HCT116 (cell line): ENCODE results near the gene CORO2A. TPM values are rescaled to one million over a fixed set of nuclear protein-coding genes. Genes with fewer than 3 reads are reported as not detected.

ENCODE experiments used
- ATAC-seq: fragments of 200-7000 bp; cut with Tn5 transposase; 2 replicates; pipeline ENCODE4 v1.9.1; 2020; ENCODE audit warnings: mild to moderate bottlenecking, moderate library complexity
- BruUV-seq: library from RNA; stranded (reverse); fragments of 400-500 nt; replicated peaks from 2 replicates; lab custom pipeline; 2021; lab: Mats Ljungman, UMichigan
- CTCF ChIA-PET: fragments of 300-600 bp; sonication (Branson Sonifier 250); formaldehyde crosslinking; loops from one replicate; lab custom pipeline; 2021; ENCODE audit warnings: antibody characterized with exemption; lab: Charles Lee
- POLR2A ChIA-PET: fragments of 300-600, 350-600 bp; sonication (Branson Sonifier 250); formaldehyde crosslinking; loops from one replicate; lab custom pipeline; 2021; ENCODE audit warnings: antibody characterized with exemption; lab: Charles Lee
- RAD21 ChIA-PET, 2 experiments: fragments of 300-600 bp; sonication (Branson Sonifier 250); formaldehyde crosslinking; loops; one replicate each; lab custom pipeline; 2023; ENCODE audit warnings: low total read pairs in 2 of 2; ENCODE audit not compliant: uncharacterized antibody in 2 of 2, unreplicated experiment in 2 of 2, low non-redundant PET in 1 of 2; lab: Charles Lee
- DNase-seq: peaks from one replicate; pipeline ENCODE4 v3.0.0-alpha.2; 2010; ENCODE audit warnings: low read depth, low spot score
- H2AFZ ChIP-seq: fragments of 200-600 bp; shearing (Covaris generic), sonication (generic); 2 replicates; pipeline ENCODE4 v1.6.1; 2017; ENCODE audit warnings: low read depth, mixed run types, mixed read lengths, antibody characterized with exemption, low read length; ENCODE audit not compliant: poor library complexity, severe bottlenecking
- H3K27ac ChIP-seq: 2 replicates; pipeline ENCODE4 v1.5.1; 2012; ENCODE audit warnings: low read depth, low read length
- H3K27me3 ChIP-seq: fragments of 200-600 bp; sonication (generic); 2 replicates; pipeline ENCODE4 v1.6.1; 2016; ENCODE audit warnings: mixed run types, low read length, mixed read lengths; ENCODE audit not compliant: insufficient read depth
- H3K36me3 ChIP-seq, 2 experiments: fragments of 200-500 bp in 1 of 2; fragments of 200-600 bp in 1 of 2; sonication (Bioruptor generic) in 1 of 2; sonication (generic) in 1 of 2; 2 replicates each; pipeline versions ENCODE4 v1.5.1 to v1.6.1; 2014 to 2016; ENCODE audit warnings: low read length in 2 of 2, inconsistent platforms in 1 of 2, mixed read lengths in 1 of 2, mixed run types in 1 of 2; ENCODE audit not compliant: insufficient read depth in 2 of 2, control insufficient read depth in 1 of 2
- H3K4me1 ChIP-seq, 2 experiments: fragments of 200-600 bp in 1 of 2; sonication (generic) in 1 of 2; 2 replicates each; pipeline versions ENCODE4 v1.5.1 to v1.6.1; 2012 to 2017; ENCODE audit warnings: low read length in 2 of 2, inconsistent platforms in 1 of 2, mild to moderate bottlenecking in 1 of 2, mixed read lengths in 1 of 2, mixed run types in 1 of 2, moderate library complexity in 1 of 2; ENCODE audit not compliant: insufficient read depth in 2 of 2, control insufficient read depth in 1 of 2
- H3K4me2 ChIP-seq: fragments of 200-600 bp; sonication (generic); 2 replicates; pipeline ENCODE4 v1.6.1; 2017; ENCODE audit warnings: mixed run types, low read length, mixed read lengths
- H3K4me3 ChIP-seq, 2 experiments: fragments of 200-600 bp in 1 of 2; sonication (generic) in 1 of 2; replicated peaks in 1 of 2; 2 replicates each; pipeline ENCODE4 v1.5.1; 2011 to 2016; ENCODE audit warnings: low read length in 2 of 2, control low read depth in 1 of 2, low read depth in 1 of 2, mild to moderate bottlenecking in 1 of 2, mixed read lengths in 1 of 2, mixed run types in 1 of 2
- H3K79me2 ChIP-seq: fragments of 200-600 bp; sonication (generic); 2 replicates; pipeline ENCODE4 v1.6.1; 2017; ENCODE audit warnings: mild to moderate bottlenecking, mixed run types, low read length, moderate library complexity, mixed read lengths; ENCODE audit not compliant: insufficient read depth
- H3K9ac ChIP-seq: fragments of 200-600 bp; sonication (generic); 2 replicates; pipeline ENCODE4 v1.6.1; 2016; ENCODE audit warnings: low read length, mixed read lengths
- H3K9me2 ChIP-seq: fragments of 200-600 bp; sonication (generic), shearing (Covaris generic); 2 replicates; pipeline ENCODE4 v1.6.1; 2017; ENCODE audit warnings: mixed run types, mild to moderate bottlenecking, moderate library complexity; ENCODE audit not compliant: insufficient read depth
- H3K9me3 ChIP-seq, 2 experiments: fragments of 200-500 bp in 1 of 2; fragments of 200-600 bp in 1 of 2; sonication (Bioruptor generic) in 1 of 2; sonication (generic) in 1 of 2; 2 replicates each; pipeline ENCODE4 v1.6.1; 2014 to 2017; ENCODE audit warnings: low read length in 2 of 2, mixed read lengths in 2 of 2, inconsistent platforms in 1 of 2, low read depth in 1 of 2, mild to moderate bottlenecking in 1 of 2, mixed run types in 1 of 2, moderate library complexity in 1 of 2; ENCODE audit not compliant: control insufficient read depth in 1 of 2, insufficient read depth in 1 of 2
- H4K20me1 ChIP-seq: fragments of 200-600 bp; sonication (generic), shearing (Covaris generic); 2 replicates; pipeline ENCODE4 v1.6.1; 2017; ENCODE audit warnings: mixed run types, mild to moderate bottlenecking, moderate library complexity; ENCODE audit not compliant: insufficient read depth
- CBX3 ChIP-seq: IDR thresholded peaks from 2 replicates; pipeline ENCODE4 v1.6.1; 2012; ENCODE audit warnings: low read depth
- EGR1 ChIP-seq: IDR thresholded peaks from 2 replicates; pipeline ENCODE4 v1.6.1; 2012; ENCODE audit warnings: low read depth
- EZH2phosphoT487 ChIP-seq: fragments of 200-600 bp; IDR thresholded peaks from 2 replicates; pipeline ENCODE4 v1.6.1; 2018; ENCODE audit warnings: antibody characterized with exemption, borderline replicate concordance
- FOSL1 ChIP-seq: IDR thresholded peaks from 2 replicates; pipeline ENCODE4 v1.6.1; 2012; ENCODE audit warnings: low read depth
- POLR2AphosphoS5 ChIP-seq: IDR thresholded peaks from 2 replicates; pipeline ENCODE4 v1.6.1; 2011; ENCODE audit warnings: mild to moderate bottlenecking, low read depth, low read length, moderate library complexity
- ZNF274 ChIP-seq: fragments of 200-500 bp; sonication (Bioruptor generic); IDR thresholded peaks from 2 replicates; pipeline ENCODE4 v1.6.1; 2014; ENCODE audit warnings: mild to moderate bottlenecking, low read depth, low read length, inconsistent platforms
- intact Hi-C: fragments of 100-400 bp; cut with micrococcal nuclease; formaldehyde crosslinking; loops from 2 replicates; pipeline ENCODE4 v1.10.0; 2022
- total RNA-seq: library from RNA; stranded (reverse); gene quantifications from one replicate; pipeline ENCODE4 v1.2.1, GENCODE V29; 2021; ENCODE audit not compliant: unreplicated experiment

The CORO2A gene
- total RNA-seq, 1 experiment from 2014 or later = 5.7 TPM

GRCh38 chr9:98161851-98162250, 30.6 kb downstream of the CORO2A start:
- H3K9me2 ChIP-seq = no peaks in the 10 kb centered on the region
- no peaks in the 10 kb centered on the region; a peak in 1 of 4 replicates for H3K4me1 ChIP-seq
- no peaks in the 10 kb centered on the region for H3K79me2 ChIP-seq
- POLR2A ChIA-PET = no interaction called here
- no peak overlapping the region for H2AFZ ChIP-seq
- H3K9ac ChIP-seq = no peak overlapping the region
- H4K20me1 ChIP-seq = no peaks in the 10 kb centered on the region
- RAD21 ChIA-PET = no interaction called here
- H3K4me2 ChIP-seq = no peak overlapping the region
- ATAC-seq = no peak
- CTCF ChIA-PET = no interaction called here
- DNase-seq = no peak
- no peaks in the 10 kb centered on the region for H3K27me3 ChIP-seq
- H3K9me3 ChIP-seq = no peaks in the 10 kb centered on the region
- H3K27ac ChIP-seq = no peak overlapping the region
- H3K36me3 ChIP-seq = no peaks in the 10 kb centered on the region
- TF ChIP-seq EGR1 = no peak
- no peak for TF ChIP-seq EZH2phosphoT487
- intact Hi-C loops = no loop called here
- H3K4me3 ChIP-seq = no peak overlapping the region
- BruUV-seq = no TSS peak

DNA sequence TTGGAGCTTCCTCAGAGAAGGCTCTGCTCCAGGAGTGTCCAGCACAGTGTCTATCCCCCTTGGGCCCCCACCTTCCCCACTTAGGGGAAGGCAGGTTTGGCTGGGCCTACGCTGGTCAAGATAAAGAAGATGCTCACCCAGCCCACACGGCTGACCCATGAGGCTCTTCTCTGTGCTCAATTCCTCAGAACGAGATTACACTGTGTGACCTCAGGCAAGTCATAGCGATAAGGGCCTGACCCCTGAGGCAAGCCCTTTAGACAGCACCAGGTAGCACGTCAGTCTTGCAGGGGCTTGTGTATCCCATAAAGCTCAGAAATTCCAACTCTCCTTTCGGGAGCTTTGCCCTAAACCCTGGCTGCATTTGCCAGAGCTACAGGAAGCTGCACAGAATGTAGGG, 32.6 kb downstream of the CORO2A start:
- H3K9me2 ChIP-seq = no peaks in the 10 kb centered on the region
- H3K79me2 ChIP-seq = no peaks in the 10 kb centered on the region
- no peaks in the 10 kb centered on the region for H3K9me3 ChIP-seq
- no TSS peak for BruUV-seq
- no peaks in the 10 kb centered on the region for H4K20me1 ChIP-seq
- ChIA-PET RAD21 (no interaction called here), CTCF (no interaction called here)
- no peaks in the 10 kb centered on the region for H3K36me3 ChIP-seq
- no peak for ATAC-seq
- no peak overlapping the region for H3K4me2 ChIP-seq
- no peak overlapping the region for H2AFZ ChIP-seq
- TF ChIP-seq CBX3 (no peak), FOSL1 (no peak), POLR2AphosphoS5 (no peak), ZNF274 (no peak), EZH2phosphoT487 (no peak)
- TF ChIP-seq, all 23 proteins: peak for 0
- Histone ChIP-seq H3K27ac (no peak overlapping the region), H3K27me3 (no peaks in the 10 kb centered on the region), H3K9ac (no peak overlapping the region), H3K4me3 (no peak overlapping the region), H3K4me1 (no peaks in the 10 kb centered on the region; a peak in 1 of 4 replicates)
- intact Hi-C loops = no loop called here
- no peak for DNase-seq
- POLR2A ChIA-PET = no interaction called here
